ENCODE measurements around the gene TNNC1. TPM values are rescaled to one million over a fixed set of nuclear protein-coding genes. Genes with fewer than 3 reads are reported as not detected.

The TNNC1 gene
- total RNA-seq, 4 donors from 2014 or later, result 1.2 to 7.1 (median 4.0) TPM; not detected in 1

GRCh38 chr3:52401551-52401950, 52.3 kb downstream of the TNNC1 start:
- H3K27ac ChIP-seq (replicated peaks in 1 of 4), result no peak overlapping the region
- H3K4me1 ChIP-seq, result peaks cover 0 to 9% (median 3%) of the 10 kb centered on the region in 4 donors
- no peak overlapping the region for H3K4me3 ChIP-seq
- H3K27me3 ChIP-seq, result no peaks in the 10 kb centered on the region
- DNase-seq (ENCODE audit: extremely low spot score), result no peak
- H3K36me3 ChIP-seq, result peaks cover 43 to 82% (median 69%) of the 10 kb centered on the region in 4 donors
- no peaks in the 10 kb centered on the region for H3K9me3 ChIP-seq
- TF ChIP-seq EP300 (IDR thresholded peaks at IDR 0.05), result no peak
- TF ChIP-seq POLR2AphosphoS5 (IDR thresholded peaks at IDR 0.05), result no peak
- no peak for TF ChIP-seq POLR2A (IDR thresholded peaks at IDR 0.05; ENCODE audit: low read depth)
- TF ChIP-seq CTCF (IDR thresholded peaks at IDR 0.05), result no peak
- intact Hi-C loops (cut with DNase I), result no loop called here
- no CpG with 5 or more reads among the region's 1 CpG for WGBS

Other genes with a start within 250 kb of the TNNC1 start
- gene TLR9, start 228.4 kb downstream of the TNNC1 start, total RNA-seq, result under 1 TPM in 3 of 4 donors, not detected in 1; 0.13 to 0.69 (median 0.17) TPM
- gene TWF2, start 214.9 kb downstream of the TNNC1 start, total RNA-seq, result 10 to 100 TPM; 66.4 to 89.5 (median 79.9) TPM
- 10 to 100 TPM; 24.1 to 35.7 (median 32.4) TPM for gene PPM1M, start 208.3 kb downstream of the TNNC1 start, total RNA-seq
- 100 to 1,000 TPM in 1 of 4 donors, 10 to 100 TPM in 3; 62.6 to 101 (median 80.9) TPM for gene WDR82, start 175.4 kb downstream of the TNNC1 start, total RNA-seq
- 1 to 10 TPM; 4.1 to 5.3 (median 4.8) TPM for gene GLYCTK, start 166.2 kb downstream of the TNNC1 start, total RNA-seq
- 1 to 10 TPM; 3.4 to 5.4 (median 3.6) TPM for gene DNAH1, start 137.7 kb downstream of the TNNC1 start, total RNA-seq
- gene BAP1, start 44.0 kb downstream of the TNNC1 start, total RNA-seq, result 10 to 100 TPM; 51.5 to 82.9 (median 72.7) TPM
- gene PHF7, start 43.4 kb downstream of the TNNC1 start, total RNA-seq, result 10 to 100 TPM in 1 of 4 donors, 1 to 10 TPM in 3; 7.0 to 22.0 (median 8.2) TPM
- 10 to 100 TPM in 3 of 4 donors, 1 to 10 TPM in 1; 7.1 to 39.2 (median 22.2) TPM for gene SEMA3G, start 8.9 kb downstream of the TNNC1 start, total RNA-seq
- 100 to 1,000 TPM in 2 of 4 donors, 10 to 100 TPM in 2; 71.9 to 110 (median 88.0) TPM for gene NISCH, start 1.6 kb upstream of the TNNC1 start, total RNA-seq
- gene STAB1, start 41.3 kb upstream of the TNNC1 start, total RNA-seq, result 100 to 1,000 TPM; 101 to 127 (median 118) TPM
- 10 to 100 TPM; 58.0 to 87.4 (median 72.9) TPM for gene NT5DC2, start 79.8 kb upstream of the TNNC1 start, total RNA-seq
- gene UQCC5, start 82.6 kb upstream of the TNNC1 start, total RNA-seq, result 10 to 100 TPM in 1 of 4 donors, 1 to 10 TPM in 3; 1.3 to 60.6 (median 7.0) TPM
- gene PBRM1, start 231.9 kb upstream of the TNNC1 start, total RNA-seq, result 10 to 100 TPM; 79.4 to 99.3 (median 82.8) TPM
- 10 to 100 TPM; 28.4 to 71.1 (median 29.3) TPM for gene GNL3, start 232.0 kb upstream of the TNNC1 start, total RNA-seq